Fibroblast of skin of left quadriceps (primary cell): Measurements from ENCODE around the gene ADORA2B.

Experiments
- DNase-seq, 2 experiments: peaks; one replicate each; pipeline ENCODE4 v3.0.0-alpha.2; 2013; ENCODE audit warnings: low read depth in 2 of 2

Gene ADORA2B

DNA sequence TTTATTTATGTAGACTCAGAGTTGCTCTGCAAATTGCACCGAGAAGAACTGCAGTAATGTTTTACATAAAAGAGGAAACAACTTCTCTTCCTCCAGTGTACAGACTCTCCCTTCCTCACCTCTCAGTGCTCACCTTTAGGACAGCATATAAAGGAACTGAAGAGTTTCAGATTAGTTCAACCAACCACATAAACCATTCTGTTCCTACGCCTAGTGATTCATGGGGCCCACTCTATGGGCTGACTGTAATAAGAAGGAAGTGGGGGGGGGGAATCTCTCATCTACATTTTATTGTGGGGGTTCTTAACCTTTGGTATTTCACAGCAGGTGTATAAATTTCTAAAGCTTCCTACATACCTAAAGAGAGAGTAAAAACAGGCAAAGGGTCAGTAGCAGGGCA is 36.3 kb downstream of the ADORA2B start:
- no peak for DNase-seq

DNA sequence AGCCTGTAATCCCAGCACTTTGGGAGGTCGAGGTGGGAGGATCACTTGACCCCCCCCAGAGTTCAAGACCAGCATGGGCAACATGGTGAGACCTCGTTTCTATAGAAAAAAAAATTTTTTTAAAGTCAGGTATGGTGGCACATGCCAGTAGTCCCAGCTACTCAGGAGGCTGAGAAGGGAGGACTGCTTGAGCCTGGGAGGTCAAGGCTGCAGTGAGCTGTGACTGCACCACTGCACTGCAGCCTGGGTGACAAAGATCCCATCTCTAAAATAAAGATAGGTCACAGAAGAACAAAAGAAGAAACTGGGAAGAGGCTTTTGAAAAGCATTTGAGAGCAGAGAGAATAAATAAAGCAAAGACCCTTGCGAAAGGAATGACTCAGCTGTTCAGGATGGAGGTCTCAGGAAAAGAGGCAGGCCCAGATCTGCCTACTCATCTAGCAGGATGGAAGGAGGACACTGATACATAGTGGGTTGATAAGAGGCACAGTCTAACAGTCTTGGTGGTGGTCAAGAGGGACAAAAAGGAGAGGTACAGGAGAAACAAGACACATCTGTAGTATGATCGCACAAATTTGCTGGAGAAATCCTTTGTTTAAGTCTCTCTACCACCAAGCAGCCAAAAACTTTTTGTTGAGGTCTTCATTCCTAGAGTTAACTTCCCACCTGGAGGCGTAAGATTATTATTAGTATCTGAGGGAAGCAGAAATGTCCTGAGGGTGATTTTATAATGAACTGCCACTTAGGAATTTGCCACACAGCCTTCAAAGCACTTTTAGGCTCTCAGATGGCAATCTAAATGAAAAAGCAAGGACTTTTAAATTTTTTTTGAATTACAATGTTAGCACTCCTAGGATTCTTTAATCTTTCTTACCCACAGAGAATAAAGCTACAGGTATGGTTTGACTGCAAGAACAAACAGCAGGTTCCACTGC is 37.0 kb downstream of the ADORA2B start:
- DNase-seq, result peak in 1 of 2 experiments; percentile 17

DNA sequence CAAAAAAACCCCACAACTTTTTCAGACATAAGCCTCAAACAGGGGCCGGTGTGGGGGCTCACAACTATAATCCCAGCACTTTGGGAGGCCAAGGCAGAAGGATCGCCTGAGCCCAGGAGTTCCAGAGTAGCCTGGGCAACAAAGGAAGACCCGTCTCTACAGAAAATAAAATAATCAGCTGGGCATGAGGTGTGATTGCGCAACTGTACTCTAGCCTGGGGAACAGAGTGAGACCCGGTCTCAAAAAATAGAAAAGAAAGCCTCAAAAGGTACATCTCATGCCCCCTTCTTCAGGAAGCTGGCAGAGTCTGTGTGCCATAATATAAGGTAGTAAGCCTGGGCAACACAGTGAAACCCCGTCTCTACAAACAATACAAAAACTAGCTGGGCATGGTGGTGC is 51.4 kb downstream of the ADORA2B start:
- DNase-seq, result no peak

DNA sequence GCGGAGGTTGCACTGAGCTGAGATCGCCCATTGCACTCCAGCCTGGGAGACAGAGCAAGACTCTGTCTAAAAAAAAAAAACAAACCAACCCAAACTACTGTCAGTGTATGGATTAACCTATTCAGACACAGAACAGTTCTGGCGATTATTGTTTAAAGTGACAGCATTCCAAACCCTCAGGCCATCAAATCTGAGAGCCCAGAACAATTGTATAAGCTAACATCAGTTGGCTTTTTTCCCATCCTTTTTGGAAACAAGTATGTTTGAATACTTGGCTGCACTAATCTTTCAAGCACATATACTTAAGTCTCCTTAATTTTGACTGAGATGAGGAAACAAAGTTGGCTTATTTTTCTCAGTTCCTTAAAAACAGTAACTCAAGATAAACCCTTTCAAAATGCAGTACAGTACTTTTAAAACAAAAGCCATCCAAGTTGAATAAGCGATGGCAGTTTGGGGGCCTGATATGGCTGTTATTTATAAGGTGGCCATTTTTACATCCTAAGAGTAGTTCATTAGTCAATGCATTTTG is 53.2 kb downstream of the ADORA2B start:
- DNase-seq, result no peak

DNA sequence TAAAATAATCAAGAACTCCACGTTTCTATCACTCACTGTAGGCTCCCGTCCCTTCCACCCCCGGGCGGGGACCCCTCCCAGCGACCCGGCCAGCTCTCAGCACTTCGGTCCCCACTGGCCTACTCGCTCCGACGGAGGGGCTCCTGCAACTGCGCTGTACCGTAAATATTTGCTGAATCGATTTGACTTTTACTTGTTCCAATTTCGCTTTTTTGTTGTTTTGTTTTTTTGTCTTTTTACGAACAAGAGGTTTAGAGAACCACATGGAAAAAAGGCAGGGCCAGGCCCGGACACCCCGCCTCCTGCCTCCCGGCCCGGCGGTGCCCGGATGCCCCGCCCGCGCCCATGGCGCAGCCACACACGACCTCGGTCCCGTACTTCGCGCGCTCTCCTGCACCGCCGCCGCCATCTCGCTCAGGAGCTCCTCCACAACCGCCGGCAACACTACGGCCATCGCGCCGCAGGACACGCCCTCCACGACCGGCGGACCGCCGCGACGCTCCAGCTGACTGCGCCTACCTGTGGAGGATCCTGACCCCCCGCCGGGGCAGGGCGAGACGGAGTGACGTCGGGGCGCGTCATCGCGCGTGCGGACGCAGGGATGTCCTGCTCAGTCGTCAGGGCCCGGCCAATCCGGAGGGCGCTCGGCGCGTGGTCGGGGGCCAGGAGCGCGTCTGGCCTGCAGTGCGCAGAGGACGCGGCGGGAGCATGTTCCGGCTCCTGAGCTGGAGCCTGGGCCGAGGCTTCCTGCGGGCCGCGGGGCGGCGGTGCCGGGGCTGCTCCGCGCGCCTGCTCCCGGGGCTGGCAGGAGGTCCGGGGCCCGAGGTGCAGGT is 54.4 kb downstream of the ADORA2B start, which contains the start of the genes TTC19 and ZSWIM7:
TSS of gene TTC19 (plus strand) at position 684 of the 833 bp plus-strand sequence. CDS start at position 709, 25 bp downstream.
TSS of gene ZSWIM7 (minus strand) at position 564 of the 833 bp plus-strand sequence. CDS start at position 454, 110 bp downstream.
- DNase-seq, result peak; percentile 77 to 81

DNA sequence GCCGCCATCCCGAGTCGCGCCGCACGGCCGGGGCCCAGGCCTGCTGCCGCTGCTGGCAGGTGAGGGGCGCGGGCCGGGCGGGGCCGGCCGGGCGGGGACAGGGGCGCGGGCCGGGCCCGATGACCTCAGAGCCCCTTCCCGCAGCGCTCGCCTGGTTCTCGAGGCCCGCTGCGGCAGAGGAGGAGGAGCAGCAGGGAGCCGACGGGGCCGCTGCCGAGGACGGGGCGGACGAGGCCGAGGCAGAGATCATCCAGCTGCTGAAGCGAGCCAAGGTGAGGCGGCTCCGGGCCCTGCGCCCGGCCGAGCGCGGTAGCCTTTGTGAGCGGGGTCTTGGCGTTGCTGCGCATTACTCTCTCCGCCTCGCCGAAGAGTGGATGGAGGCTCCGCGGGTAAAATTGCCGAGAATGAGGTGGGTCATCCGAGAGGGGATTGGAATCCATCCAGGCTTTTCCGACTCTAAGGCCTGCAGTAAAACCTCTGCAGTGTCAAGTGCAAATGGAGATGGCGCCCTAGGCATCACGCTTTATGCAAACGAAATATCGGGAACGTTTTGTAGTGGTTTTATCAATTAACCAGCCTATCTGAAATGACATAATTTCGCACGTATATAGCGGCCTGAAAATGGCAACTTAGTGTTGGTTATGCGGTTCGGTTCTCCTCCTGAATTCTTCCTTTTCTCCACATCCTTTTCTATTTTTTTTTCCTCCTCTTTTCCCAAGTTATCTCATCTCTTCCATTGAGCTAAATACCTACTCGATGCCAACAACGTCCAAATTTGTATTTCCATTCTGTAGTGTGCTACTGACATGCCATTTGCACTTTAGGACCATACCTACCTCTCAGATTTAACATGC is 55.3 kb downstream of the ADORA2B start:
- DNase-seq, result no peak

DNA sequence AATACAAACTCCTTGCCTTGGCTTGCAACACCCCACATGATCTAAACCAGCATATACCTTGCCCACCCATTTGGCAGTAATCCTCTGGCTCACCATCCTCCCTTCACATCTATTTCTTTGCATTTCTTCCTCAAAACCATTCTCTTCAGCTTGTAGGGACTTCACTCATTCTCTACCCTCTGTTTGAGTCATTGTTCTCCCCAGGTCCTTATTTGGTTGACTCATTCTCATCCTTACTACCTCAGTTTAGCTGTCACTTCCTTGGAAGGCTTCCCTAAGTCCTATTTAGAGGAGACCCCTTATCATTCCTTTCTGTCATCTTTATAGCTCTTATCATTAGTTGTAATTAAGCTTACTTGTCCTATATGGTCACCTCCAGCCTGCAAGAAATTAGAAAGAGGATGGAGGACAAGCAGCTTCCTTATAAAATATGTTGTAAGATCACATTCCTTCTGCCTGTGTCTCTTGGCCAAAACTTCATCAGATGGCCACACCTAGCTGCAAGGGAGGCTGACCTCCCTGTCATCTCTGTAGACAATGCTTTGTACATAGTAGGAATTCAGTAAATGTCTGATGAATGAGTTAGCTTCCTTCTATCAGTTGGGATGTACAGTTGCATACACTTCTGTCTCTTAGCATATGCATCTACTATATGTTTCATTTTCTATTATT is 56.4 kb downstream of the ADORA2B start:
- DNase-seq, result no peak

DNA sequence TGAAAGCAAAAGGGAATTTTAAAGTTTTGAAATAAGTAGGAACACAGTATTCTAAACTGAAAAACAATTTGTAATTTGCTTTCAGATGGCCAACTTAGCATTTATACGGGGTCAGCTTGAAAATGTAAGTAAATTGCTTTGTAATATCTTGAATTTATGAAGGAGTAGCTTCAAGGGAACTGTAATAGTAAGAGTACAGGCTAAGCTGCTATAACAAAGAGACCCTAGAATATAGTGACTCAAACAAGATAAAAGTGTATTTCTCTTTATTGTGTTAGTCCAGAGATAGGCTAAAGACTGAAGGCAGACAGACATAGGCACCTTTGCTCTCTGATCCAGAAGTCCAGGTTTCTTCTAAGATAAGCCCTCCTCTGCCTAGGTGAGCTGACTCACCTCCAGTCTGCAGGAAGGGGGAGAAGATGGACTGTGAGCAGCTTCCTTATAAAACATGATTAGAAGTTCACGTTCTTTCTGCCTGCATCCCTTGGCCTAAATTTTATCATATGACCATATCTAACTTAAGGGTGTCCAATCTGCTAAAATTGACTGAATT is 57.9 kb downstream of the ADORA2B start:
- DNase-seq, result no peak

DNA sequence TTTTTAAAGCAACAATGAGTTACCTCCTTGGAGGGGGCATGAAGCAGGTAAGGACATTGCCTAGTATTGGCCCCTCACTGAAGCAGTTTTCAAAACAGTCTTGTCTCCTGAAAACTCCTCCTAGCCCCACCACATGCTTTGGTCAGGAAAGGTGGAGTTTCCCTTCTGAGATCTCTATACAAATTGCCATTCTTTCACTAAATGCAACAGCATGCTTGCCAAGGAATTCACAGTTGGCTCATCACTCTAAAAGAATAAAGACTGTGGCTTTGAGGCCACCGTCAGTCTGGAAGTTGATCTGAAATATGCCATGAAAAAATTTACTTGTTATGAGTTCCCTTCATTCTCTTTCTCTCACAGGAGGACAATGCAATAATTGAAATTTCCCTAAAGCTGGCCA is 58.9 kb downstream of the ADORA2B start:
- no peak for DNase-seq

DNA sequence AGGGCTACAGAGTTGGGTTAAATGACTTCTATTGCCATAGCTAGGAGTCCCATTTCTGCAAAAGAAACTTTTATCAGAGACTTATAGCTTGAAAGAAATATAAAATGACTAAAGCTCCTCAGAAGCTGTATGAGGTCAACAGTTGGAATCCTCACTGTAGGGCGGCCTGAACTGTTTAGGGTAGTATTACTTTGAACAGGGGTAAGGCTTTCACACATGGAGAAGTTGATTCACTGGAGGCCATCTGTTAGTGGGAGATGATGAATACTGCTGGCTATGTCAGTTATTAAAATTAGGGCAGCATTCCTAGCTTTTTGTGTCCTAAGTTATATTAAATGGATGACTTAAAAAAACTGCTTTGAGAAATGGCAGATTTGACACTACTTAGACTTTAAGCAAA is 60.7 kb downstream of the ADORA2B start:
- DNase-seq, result no peak

DNA sequence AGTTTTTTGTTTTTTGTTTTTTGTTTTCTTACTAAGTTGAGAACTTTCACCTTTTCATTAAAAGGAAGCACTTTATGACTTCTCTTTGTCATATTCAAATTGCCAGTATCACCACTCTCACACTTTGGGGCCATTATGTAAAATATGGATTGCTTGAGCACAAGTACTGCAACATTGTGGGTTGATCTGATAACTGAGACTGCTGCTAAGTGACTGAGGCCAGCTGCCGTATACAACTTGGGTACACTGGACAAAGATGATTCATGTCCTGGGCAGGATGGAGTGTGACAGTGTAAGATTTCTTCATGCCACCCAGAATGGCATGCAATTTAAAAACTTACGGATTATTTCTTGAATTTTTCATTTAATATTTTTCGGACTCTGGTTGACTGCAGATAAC is 62.5 kb downstream of the ADORA2B start:
- no peak for DNase-seq

DNA sequence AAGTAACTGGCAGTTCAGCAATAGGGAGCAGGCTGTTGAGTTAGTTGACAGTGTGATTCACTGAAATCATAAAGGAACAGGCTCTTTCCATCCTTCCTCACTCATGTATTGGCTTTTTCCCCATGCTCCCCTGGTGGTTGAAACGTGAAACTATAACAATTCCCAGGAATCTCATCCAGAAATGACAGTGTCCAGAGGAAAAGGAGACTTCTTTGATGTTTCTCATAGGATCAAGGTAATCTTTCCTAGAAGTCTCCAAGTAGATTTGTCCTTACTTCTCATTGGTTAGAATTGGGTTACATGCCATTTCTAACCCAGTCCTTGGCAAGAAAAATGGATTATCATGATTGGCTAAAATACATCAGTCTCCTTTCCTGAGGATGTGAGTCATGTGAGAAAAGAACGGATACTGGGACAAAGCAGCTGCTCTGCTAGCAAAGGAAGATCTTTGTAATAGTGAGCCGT is 69.0 kb downstream of the ADORA2B start:
- peak; percentile 39 to 41 for DNase-seq

DNA sequence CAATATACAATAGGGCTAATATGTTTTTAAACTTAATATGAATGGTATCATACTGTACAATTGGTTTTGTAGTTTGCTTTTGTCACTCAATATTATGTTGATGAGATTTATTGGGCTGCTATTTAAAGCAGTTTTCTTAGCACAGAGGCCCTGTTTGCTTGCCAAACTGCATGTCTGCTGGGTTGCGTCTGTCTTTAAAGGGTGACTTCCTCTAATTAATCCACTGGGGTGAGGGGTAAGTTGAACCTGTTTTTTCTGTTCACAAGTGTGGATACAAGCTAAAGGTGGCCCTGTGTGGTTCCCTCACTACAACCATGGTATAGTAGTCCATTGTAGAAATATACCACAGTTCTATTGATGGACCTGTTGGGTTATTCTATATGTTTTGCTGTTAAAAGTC is 74.4 kb downstream of the ADORA2B start:
- no peak for DNase-seq

DNA sequence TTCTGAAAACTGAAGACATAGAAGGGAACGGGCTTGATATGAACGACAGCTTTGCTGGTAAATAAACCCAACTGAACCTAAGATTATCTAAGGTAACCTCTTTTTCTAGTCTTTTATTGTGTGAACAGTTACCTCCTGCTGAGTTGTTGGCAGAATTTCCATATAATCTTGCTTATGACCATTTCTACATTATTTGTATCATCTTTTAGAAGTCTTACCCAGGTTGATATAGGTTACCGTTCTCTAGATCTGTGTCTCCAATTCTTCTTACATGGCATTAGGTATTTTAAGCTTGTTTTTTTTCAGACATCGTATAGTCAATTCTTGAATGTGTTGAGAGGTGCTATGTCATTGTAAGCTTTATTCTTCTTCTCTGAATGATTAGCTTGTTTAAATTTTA is 79.0 kb downstream of the ADORA2B start:
- DNase-seq, result no peak

DNA sequence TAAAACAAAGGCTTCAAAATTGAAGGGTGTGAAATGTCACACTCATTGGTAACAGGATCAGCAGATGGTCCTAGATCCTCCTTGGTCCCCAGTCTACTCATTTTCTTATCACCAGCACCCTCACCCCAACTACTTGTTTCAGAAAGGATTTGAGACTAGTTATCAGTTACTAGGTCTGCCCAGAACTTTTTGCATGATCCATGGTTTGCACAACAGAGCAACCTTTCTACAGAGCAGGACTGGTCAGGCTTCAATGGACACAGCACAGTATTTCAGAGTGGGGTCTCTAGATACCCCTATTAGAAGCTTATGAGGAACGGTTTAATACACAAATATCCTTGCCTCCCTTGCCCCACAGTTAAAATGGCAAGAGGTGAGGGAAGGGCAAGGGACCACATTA is 80.3 kb downstream of the ADORA2B start:
- no peak for DNase-seq
